Neural cell (in vitro differentiated cells): ENCODE measurements around the gene CEP72. TPM values are rescaled to one million over a fixed set of nuclear protein-coding genes. Genes with fewer than 3 reads are reported as not detected.

Experiments
- H2AFZ ChIP-seq: fragments of 200-600, 300-800 bp; sonication (generic), shearing (Covaris generic); 2 replicates; pipeline ENCODE4 v1.6.0; 2014; ENCODE audit warnings: low read depth, mild to moderate bottlenecking, antibody characterized with exemption, low read length, moderate library complexity
- H3F3A ChIP-seq: fragments of 200-600 bp; shearing (Covaris generic); 2 replicates; pipeline ENCODE4 v1.6.1; 2016; ENCODE audit warnings: mild to moderate bottlenecking, moderate library complexity, mixed read lengths, antibody characterized with exemption, low read length; ENCODE audit not compliant: insufficient read depth, poor library complexity, severe bottlenecking
- H3K27ac ChIP-seq: fragments of 200-600, 300-800 bp; sonication (generic), shearing (Covaris generic); 2 replicates; pipeline ENCODE4 v1.5.1; 2014; ENCODE audit warnings: mild to moderate bottlenecking, low read length, moderate library complexity
- H3K27me3 ChIP-seq: fragments of 300-800, 200-600 bp; sonication (generic), shearing (Covaris generic); 2 replicates; pipeline ENCODE4 v1.6.0; 2014; ENCODE audit warnings: mild to moderate bottlenecking, low read depth, low read length, moderate library complexity; ENCODE audit not compliant: insufficient read depth
- H3K36me3 ChIP-seq: fragments of 300-800, 200-600 bp; sonication (generic), shearing (Covaris generic); 2 replicates; pipeline ENCODE4 v1.5.1; 2014; ENCODE audit warnings: mild to moderate bottlenecking, antibody characterized with exemption, low read length, moderate library complexity; ENCODE audit not compliant: insufficient read depth
- H3K4me2 ChIP-seq: fragments of 300-800, 200-600 bp; sonication (generic), shearing (Covaris generic); 2 replicates; pipeline ENCODE4 v1.6.0; 2014; ENCODE audit warnings: mild to moderate bottlenecking, low read length
- H3K4me3 ChIP-seq: fragments of 300-800, 200-600 bp; sonication (generic), shearing (Covaris generic); 2 replicates; pipeline ENCODE4 v1.5.1; 2014; ENCODE audit warnings: mild to moderate bottlenecking, low read length, moderate library complexity
- H3K79me2 ChIP-seq: fragments of 200-600 bp; shearing (Covaris generic); replicated peaks from 2 replicates; pipeline ENCODE4 v1.6.0; 2014; ENCODE audit warnings: mild to moderate bottlenecking, low read length, moderate library complexity; ENCODE audit not compliant: insufficient read depth
- H3K9ac ChIP-seq: fragments of 300-800, 200-600 bp; sonication (generic), shearing (Covaris generic); 2 replicates; pipeline ENCODE4 v1.6.1; 2016; ENCODE audit warnings: mild to moderate bottlenecking, low read length, mixed read lengths
- H3K9me2 ChIP-seq: fragments of 200-600 bp; shearing (Covaris generic); 2 replicates; pipeline ENCODE4 v1.6.1; 2016; ENCODE audit warnings: mild to moderate bottlenecking, low read length, mixed read lengths; ENCODE audit not compliant: insufficient read depth
- H3K9me3 ChIP-seq: fragments of 200-600, 300-800 bp; sonication (generic), shearing (Covaris generic); 2 replicates; pipeline ENCODE4 v1.6.1; 2016; ENCODE audit warnings: mild to moderate bottlenecking, mixed run types, low read length, moderate library complexity, mixed read lengths
- H4K20me1 ChIP-seq: fragments of 200-600 bp; shearing (Covaris generic); 2 replicates; pipeline ENCODE4 v1.6.1; 2016; ENCODE audit warnings: mild to moderate bottlenecking, mixed run types; ENCODE audit not compliant: insufficient read depth
- CTCF ChIP-seq: fragments of 450-650 bp; IDR thresholded peaks from 2 replicates; pipeline ENCODE4 v1.5.1; 2014; ENCODE audit warnings: antibody characterized with exemption, mild to moderate bottlenecking, moderate library complexity; ENCODE audit not compliant: poor library complexity, severe bottlenecking
- EP300 ChIP-seq: fragments of 450-650 bp; conservative IDR thresholded peaks from 2 replicates; pipeline ENCODE4 v1.6.1; 2014; ENCODE audit warnings: antibody characterized with exemption, mild to moderate bottlenecking, moderate library complexity; ENCODE audit not compliant: poor library complexity, severe bottlenecking
- EZH2 ChIP-seq: fragments of 200-600, 300-800 bp; shearing (Covaris generic), sonication (generic); IDR thresholded peaks from 2 replicates; pipeline ENCODE4 v1.6.1; 2014; ENCODE audit warnings: antibody characterized with exemption, low read length, borderline replicate concordance, mild to moderate bottlenecking; ENCODE audit not compliant: insufficient read depth, poor library complexity, severe bottlenecking
- MXI1 ChIP-seq: fragments of 450-650 bp; conservative IDR thresholded peaks from 2 replicates; pipeline ENCODE4 v1.6.1; 2014; ENCODE audit warnings: antibody characterized with exemption, mild to moderate bottlenecking; ENCODE audit not compliant: poor library complexity, severe bottlenecking
- POLR2AphosphoS5 ChIP-seq: IDR thresholded peaks from 2 replicates; pipeline ENCODE4 v1.6.1; 2012
- RAD21 ChIP-seq: fragments of 450-650 bp; conservative IDR thresholded peaks from 2 replicates; pipeline ENCODE4 v1.6.1; 2014; ENCODE audit warnings: antibody characterized with exemption, mild to moderate bottlenecking, moderate library complexity
- SMC3 ChIP-seq: fragments of 450-650 bp; conservative IDR thresholded peaks from 2 replicates; pipeline ENCODE4 v1.6.1; 2014; ENCODE audit warnings: antibody characterized with exemption, mild to moderate bottlenecking, moderate library complexity; ENCODE audit not compliant: poor library complexity
- TAF1 ChIP-seq: IDR thresholded peaks from 2 replicates; pipeline ENCODE4 v1.6.1; 2012; ENCODE audit warnings: low read depth
- polyA plus RNA-seq: library from polyadenylated mRNA; depleted of rRNA; stranded (reverse); fragments of >200 nt; gene quantifications from 2 replicates; pipeline ENCODE4 v1.2.3, GENCODE V29; 2014
- TF ChIP-seq, protein P1 (sequence below): IDR thresholded peaks from 2 replicates; pipeline ENCODE4 v1.6.1; 2012; ENCODE audit warnings: borderline replicate concordance

The CEP72 gene
- polyA plus RNA-seq, 1 donor from 2014 or later, result 5.9 TPM

DNA sequence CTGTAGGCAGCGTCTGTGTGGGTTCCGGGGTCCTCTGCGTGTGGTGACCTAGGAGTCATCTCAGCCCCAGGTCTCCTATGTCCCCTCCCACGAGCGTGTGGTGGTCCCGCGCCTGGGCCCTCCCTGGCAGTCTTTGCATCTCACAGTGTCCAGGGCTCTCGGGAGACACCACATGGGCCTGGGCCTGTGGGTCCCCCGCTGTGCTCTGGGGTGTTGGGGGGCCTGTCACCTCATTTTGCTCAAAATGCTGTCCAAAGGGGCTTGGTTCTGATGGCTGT is 27.1 kb downstream of the CEP72 start:
- H3K36me3 ChIP-seq, result no peaks in the 10 kb centered on the region
- no peaks in the 10 kb centered on the region for H4K20me1 ChIP-seq
- H3K9me3 ChIP-seq, result no peaks in the 10 kb centered on the region
- H3K4me3 ChIP-seq, result no peak overlapping the region
- H2AFZ ChIP-seq, result no peak overlapping the region
- H3K27me3 ChIP-seq, result no peaks in the 10 kb centered on the region
- H3K27ac ChIP-seq, result no peak overlapping the region
- no peaks in the 10 kb centered on the region for H3F3A ChIP-seq
- no peaks in the 10 kb centered on the region for H3K79me2 ChIP-seq
- H3K4me2 ChIP-seq, result no peak overlapping the region
- no peak overlapping the region for H3K9ac ChIP-seq
- H3K9me2 ChIP-seq, result no peaks in the 10 kb centered on the region
- TF ChIP-seq RAD21 (no peak), EP300 (no peak)
- TF ChIP-seq, protein P1, sequence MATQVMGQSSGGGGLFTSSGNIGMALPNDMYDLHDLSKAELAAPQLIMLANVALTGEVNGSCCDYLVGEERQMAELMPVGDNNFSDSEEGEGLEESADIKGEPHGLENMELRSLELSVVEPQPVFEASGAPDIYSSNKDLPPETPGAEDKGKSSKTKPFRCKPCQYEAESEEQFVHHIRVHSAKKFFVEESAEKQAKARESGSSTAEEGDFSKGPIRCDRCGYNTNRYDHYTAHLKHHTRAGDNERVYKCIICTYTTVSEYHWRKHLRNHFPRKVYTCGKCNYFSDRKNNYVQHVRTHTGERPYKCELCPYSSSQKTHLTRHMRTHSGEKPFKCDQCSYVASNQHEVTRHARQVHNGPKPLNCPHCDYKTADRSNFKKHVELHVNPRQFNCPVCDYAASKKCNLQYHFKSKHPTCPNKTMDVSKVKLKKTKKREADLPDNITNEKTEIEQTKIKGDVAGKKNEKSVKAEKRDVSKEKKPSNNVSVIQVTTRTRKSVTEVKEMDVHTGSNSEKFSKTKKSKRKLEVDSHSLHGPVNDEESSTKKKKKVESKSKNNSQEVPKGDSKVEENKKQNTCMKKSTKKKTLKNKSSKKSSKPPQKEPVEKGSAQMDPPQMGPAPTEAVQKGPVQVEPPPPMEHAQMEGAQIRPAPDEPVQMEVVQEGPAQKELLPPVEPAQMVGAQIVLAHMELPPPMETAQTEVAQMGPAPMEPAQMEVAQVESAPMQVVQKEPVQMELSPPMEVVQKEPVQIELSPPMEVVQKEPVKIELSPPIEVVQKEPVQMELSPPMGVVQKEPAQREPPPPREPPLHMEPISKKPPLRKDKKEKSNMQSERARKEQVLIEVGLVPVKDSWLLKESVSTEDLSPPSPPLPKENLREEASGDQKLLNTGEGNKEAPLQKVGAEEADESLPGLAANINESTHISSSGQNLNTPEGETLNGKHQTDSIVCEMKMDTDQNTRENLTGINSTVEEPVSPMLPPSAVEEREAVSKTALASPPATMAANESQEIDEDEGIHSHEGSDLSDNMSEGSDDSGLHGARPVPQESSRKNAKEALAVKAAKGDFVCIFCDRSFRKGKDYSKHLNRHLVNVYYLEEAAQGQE, result no peak

DNA sequence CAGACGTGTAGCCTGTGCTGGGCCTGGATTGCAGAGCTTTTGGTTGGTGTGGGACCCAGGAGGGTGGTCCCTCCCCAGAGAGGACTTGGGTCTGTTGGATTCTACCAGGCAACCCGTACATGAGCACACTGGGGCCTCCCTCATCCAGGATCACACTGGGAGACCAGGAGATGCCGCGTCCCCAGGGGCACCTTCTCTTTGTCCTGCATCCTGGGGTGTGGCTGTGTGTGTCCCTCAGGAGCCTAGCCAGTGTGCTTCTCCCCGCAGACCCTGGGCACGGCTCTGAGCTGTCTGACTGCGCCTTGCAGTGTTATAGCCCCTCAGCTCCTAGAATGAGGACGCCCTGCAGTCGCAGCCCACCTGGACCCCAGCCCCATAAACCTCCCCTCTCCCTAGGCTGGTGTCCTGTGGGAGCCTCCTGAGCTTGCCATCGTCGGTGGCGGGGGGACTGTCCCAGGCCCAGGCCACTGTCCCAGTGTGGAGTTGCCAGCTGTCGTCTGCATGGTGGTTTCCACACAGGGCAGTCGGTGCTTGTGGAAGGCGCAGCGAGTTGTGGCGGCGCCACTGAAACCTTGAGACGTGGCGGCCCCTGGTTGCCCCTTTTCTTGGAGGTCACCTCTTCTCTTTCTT is 27.6 kb downstream of the CEP72 start:
- H3K4me3 ChIP-seq, result no peak overlapping the region
- no peaks in the 10 kb centered on the region for H3K36me3 ChIP-seq
- H3K4me2 ChIP-seq, result no peak overlapping the region
- no peak overlapping the region for H3K9ac ChIP-seq
- H3K27ac ChIP-seq, result no peak overlapping the region
- no peaks in the 10 kb centered on the region for H3K27me3 ChIP-seq
- H3K9me3 ChIP-seq, result no peaks in the 10 kb centered on the region
- no peaks in the 10 kb centered on the region for H3F3A ChIP-seq
- H3K79me2 ChIP-seq, result no peaks in the 10 kb centered on the region
- no peak overlapping the region for H2AFZ ChIP-seq
- H3K9me2 ChIP-seq, result no peaks in the 10 kb centered on the region
- TF ChIP-seq EP300 (no peak), RAD21 (no peak), CTCF (no peak), EZH2 (no peak), SMC3 (no peak), MXI1 (no peak), POLR2AphosphoS5 (no peak), TAF1 (no peak)
- TF ChIP-seq, protein P1, result no peak
- H4K20me1 ChIP-seq, result no peaks in the 10 kb centered on the region
